ENCODE measurements around the gene HNF1B. TPM values are rescaled to one million over a fixed set of nuclear protein-coding genes. Genes with fewer than 3 reads are reported as not detected.
"Not testable (repeated sequence)": the region's sequence is repeated elsewhere in the genome, so short reads cannot be mapped to it uniquely, and the experiment has no call there.

HNF1B gene
- total RNA-seq, 1 donor from 2014 or later, result 29.8 TPM

DNA sequence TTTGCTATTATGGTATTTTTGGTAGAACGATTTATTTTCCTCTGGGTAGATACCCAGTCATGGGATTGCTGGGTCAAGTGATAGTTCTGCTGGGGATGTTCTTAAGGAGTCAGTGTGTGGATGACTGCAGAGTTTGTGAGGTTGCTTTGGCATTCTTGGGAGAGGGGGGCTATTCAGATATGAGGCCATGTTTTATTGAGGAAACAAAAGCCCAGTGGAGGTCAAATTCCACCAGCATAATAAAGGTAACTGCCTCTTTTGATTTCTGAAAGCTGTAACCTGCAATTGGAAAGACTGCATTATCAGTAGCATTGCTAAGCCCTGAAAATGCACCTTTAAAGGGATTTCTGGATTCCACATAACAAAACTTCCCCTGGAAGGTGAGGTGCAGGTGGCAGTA, 43.7 kb upstream of the HNF1B start:
- no peak for DNase-seq (ENCODE audit: low read depth)
- TF ChIP-seq, protein P1, sequence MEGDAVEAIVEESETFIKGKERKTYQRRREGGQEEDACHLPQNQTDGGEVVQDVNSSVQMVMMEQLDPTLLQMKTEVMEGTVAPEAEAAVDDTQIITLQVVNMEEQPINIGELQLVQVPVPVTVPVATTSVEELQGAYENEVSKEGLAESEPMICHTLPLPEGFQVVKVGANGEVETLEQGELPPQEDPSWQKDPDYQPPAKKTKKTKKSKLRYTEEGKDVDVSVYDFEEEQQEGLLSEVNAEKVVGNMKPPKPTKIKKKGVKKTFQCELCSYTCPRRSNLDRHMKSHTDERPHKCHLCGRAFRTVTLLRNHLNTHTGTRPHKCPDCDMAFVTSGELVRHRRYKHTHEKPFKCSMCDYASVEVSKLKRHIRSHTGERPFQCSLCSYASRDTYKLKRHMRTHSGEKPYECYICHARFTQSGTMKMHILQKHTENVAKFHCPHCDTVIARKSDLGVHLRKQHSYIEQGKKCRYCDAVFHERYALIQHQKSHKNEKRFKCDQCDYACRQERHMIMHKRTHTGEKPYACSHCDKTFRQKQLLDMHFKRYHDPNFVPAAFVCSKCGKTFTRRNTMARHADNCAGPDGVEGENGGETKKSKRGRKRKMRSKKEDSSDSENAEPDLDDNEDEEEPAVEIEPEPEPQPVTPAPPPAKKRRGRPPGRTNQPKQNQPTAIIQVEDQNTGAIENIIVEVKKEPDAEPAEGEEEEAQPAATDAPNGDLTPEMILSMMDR (conservative IDR thresholded peaks at IDR 0.05; ENCODE audit: low read depth, low read length), result no peak
- no peak overlapping the region for H3K4me3 ChIP-seq (ENCODE audit: low read depth, low read length)

DNA sequence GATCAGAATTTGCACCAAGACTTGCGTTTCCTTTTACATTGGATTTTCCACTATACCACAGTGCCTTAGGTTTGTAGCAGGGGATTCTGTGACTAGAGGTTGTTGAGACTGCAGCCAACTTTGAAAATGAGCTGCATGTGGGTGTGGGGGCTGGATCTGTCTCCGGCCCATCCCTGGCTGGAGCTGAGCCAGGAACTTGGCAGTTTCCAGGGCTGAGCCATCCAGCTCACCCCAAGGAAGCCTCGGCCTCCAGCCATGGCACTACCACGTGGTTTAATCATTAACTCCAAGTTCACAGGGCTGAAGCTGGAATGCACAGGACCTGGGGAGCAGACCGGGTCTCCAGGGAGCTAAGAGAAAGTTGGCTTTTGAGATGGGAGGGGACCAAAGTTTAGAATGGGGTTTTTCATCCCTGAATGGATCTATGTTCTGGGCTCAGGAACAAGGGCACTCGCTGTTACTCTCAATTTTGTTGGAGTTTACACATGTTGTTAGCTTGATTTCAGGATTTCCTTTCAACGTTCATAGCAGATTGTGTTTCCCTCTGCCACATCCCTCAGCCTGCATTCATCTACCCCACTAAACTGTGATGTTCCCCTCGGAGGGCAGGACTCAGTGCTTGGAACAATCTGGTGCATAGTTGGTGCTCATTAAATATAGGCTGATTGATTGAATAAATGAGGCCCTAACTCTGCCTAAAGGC, 42.3 kb upstream of the HNF1B start:
- TF ChIP-seq, protein P1 (conservative IDR thresholded peaks at IDR 0.05; ENCODE audit: low read depth, low read length), result no peak
- H3K4me3 ChIP-seq (ENCODE audit: low read depth, low read length), result no peak overlapping the region
- DNase-seq (ENCODE audit: low read depth), result peak; percentile 84

DNA sequence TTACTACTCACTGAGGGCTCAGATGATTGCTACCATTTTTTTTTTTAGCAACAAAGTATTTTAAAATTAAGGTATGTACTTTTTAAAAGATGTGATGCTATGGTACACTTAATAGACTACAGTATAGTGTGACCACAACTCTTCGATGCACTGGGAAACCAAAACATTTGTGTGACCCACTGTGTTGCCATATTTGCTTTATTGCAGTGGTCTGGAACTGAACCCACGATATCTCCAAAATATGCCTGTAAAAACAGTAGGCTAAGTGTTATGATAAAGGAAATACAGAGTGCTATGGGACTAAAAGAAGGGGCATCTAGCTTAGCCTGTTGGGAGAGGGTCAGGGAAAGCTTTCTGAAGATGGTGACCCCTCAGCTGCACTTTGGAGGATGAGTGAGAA, 41.6 kb upstream of the HNF1B start:
- TF ChIP-seq, protein P1 (conservative IDR thresholded peaks at IDR 0.05; ENCODE audit: low read depth, low read length), result no peak
- no peak for DNase-seq (ENCODE audit: low read depth)
- no peak overlapping the region for H3K4me3 ChIP-seq (ENCODE audit: low read depth, low read length)

DNA sequence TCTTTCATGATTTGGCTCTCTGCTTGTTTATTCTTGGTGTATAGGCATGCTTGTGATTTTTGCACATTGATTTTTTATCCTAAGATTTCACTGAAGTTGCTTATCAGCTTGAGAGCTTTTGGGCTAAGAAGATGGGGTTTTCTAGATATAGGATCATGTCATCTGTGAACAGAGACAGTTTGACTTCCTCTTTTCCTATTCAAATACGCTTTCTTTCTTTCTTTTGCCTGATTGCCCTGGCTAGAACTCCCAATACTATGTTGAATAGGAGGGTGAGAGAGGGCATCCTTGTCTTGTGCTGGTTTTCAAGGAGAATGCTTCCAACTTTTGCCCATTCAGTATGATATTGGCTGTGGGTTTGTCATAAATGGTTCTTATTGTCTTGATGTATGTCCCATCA, 37.6 kb upstream of the HNF1B start:
- not testable (repeated sequence) for DNase-seq (ENCODE audit: low read depth)

DNA sequence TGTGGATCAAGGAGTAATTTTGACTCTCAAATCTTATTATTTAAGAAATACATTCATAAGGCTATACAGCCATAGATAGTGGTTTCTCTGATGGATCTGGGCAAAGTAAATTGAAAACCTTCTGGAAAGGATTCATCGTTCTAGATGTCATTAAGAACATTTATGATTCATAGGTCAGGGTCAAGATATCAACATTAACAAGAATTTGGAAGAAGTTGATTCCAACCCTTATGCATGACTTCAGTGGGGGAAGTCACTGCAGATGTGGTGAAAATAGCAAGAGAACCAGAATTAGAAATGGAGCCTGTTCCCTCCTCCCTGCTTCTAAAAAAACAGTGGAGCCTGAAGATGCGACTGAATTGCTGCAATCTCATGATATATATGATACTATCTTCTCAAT, 36.6 kb upstream of the HNF1B start:
- no peak overlapping the region for H3K4me3 ChIP-seq (ENCODE audit: low read depth, low read length)
- DNase-seq (ENCODE audit: low read depth), result no peak
- TF ChIP-seq, protein P1 (conservative IDR thresholded peaks at IDR 0.05; ENCODE audit: low read depth, low read length), result no peak

More for the DNA sequence above, 37.6 kb upstream of the HNF1B start:
- not testable (repeated sequence) for H3K4me3 ChIP-seq (ENCODE audit: low read depth, low read length)

DNA sequence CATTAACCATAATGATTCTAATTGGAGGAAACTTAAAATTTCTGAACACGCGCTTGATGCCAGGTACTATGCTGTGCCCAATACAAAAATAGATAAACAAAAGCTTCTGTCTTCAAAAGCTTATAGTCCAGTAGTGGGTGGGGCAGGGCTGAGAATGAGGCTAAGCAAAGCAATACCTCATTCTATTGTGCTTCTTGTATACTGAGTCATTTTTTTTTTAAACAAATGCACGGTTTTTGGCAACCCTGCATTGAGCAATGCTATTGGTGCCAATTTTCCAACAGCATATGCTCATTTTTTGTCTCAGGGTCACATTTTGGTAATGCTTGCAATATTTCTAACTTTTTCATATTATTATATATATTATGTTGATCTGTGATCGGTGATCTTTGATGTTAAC, 34.7 kb upstream of the HNF1B start:
- DNase-seq (ENCODE audit: low read depth), result no peak
- TF ChIP-seq, protein P1 (conservative IDR thresholded peaks at IDR 0.05; ENCODE audit: low read depth, low read length), result no peak
- H3K4me3 ChIP-seq (ENCODE audit: low read depth, low read length), result no peak overlapping the region

DNA sequence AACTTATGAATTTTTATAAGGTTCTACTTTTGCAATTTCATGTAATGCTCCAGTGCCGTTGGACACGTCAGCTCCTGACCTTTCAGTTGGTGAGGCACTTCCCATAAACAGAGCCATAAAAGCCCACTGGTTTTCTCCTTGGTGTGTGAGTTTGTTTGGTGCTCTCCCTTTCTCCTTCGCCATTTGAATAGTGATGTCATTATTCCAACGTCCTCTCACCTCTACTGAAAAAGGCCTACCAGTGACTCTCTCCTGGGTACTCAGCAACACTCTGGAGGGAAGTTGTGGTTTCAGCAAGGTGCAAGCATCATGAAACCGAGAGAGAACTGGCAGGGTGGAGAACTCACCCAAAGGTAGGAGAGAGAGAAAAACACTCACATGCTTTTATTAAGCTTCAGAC, 29.6 kb upstream of the HNF1B start:
- DNase-seq (ENCODE audit: low read depth), result peak; percentile 79
- no peak overlapping the region for H3K4me3 ChIP-seq (ENCODE audit: low read depth, low read length)
- TF ChIP-seq, protein P1 (conservative IDR thresholded peaks at IDR 0.05; ENCODE audit: low read depth, low read length), result no peak
